Adrenal gland (tissue), 5 donors: ENCODE data around the gene EYA4.

ENCODE experiments used
- POLR2A ChIP-seq, 2 donors: fragments of 450-650 bp; IDR thresholded peaks; one replicate each; pipeline ENCODE4 v1.6.1; 2017; ENCODE audit warnings: antibody characterized with exemption in 2 of 2, mild to moderate bottlenecking in 2 of 2, moderate library complexity in 1 of 2
- TF ChIP-seq, protein P1 (sequence below), 6 experiments: fragments of 450-650 bp in 4 of 6; fragments of 200-600 bp in 2 of 6; sonication (generic) in 1 of 6; IDR thresholded peaks; 1 replicate in 5 of 6; 2 replicates in 1 of 6; pipeline versions ENCODE4 v1.5.1 to v1.8.0; 2016 to 2021; ENCODE audit warnings: antibody characterized with exemption in 6 of 6, mild to moderate bottlenecking in 2 of 6, moderate library complexity in 1 of 6
- donor health status: DM: no; HTN: no; CAD: no.

DNA sequence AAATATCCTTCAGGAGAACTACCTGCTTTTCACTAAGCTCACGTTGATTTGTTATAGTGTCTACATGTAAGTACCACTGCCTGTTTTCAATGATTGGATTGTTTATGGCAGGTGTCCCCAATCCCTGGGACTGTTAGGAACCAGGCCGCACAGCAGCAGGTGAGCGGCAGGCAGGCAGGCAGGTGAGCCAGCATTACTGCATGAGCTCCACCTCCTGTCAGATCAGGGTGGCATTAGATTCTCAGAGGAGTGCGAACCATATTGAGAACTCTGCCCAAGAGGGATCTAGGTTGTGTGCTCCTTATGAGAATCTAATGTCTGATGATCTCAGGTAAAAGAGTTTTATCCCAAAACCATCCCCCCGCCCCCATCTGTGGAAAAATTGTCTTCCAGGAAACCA is 303.3 kb downstream of the EYA4 start:
- TF ChIP-seq POLR2A (IDR thresholded peaks at IDR 0.05), result no peak
- TF ChIP-seq, protein P1, sequence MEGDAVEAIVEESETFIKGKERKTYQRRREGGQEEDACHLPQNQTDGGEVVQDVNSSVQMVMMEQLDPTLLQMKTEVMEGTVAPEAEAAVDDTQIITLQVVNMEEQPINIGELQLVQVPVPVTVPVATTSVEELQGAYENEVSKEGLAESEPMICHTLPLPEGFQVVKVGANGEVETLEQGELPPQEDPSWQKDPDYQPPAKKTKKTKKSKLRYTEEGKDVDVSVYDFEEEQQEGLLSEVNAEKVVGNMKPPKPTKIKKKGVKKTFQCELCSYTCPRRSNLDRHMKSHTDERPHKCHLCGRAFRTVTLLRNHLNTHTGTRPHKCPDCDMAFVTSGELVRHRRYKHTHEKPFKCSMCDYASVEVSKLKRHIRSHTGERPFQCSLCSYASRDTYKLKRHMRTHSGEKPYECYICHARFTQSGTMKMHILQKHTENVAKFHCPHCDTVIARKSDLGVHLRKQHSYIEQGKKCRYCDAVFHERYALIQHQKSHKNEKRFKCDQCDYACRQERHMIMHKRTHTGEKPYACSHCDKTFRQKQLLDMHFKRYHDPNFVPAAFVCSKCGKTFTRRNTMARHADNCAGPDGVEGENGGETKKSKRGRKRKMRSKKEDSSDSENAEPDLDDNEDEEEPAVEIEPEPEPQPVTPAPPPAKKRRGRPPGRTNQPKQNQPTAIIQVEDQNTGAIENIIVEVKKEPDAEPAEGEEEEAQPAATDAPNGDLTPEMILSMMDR (IDR thresholded peaks at IDR 0.05), result no peak
